K562 (cell line): Measurements from ENCODE around the gene RIOK3. TPM values are rescaled to one million over a fixed set of nuclear protein-coding genes. Genes with fewer than 3 reads are reported as not detected.
A peak's percentile ranks its signal among the peaks of the same experiment; 100 is the strongest.

Experiments used
- ARHGAP35 ChIP-seq: fragments of 450-650 bp; IDR thresholded peaks from 2 replicates; pipeline ENCODE4 v1.6.1; 2018; ENCODE audit not compliant: partially characterized antibody
- BDP1 ChIP-seq: IDR thresholded peaks from 3 replicates; pipeline ENCODE4 v1.6.1; 2011; ENCODE audit not compliant: insufficient read length, insufficient read depth
- BRF1 ChIP-seq: IDR thresholded peaks from 3 replicates; pipeline ENCODE4 v1.6.1; 2011; ENCODE audit warnings: borderline replicate concordance, mild to moderate bottlenecking; ENCODE audit not compliant: insufficient read length; ENCODE audit errors: extremely low read depth
- COPS2 ChIP-seq: fragments of 450-650 bp; conservative IDR thresholded peaks from 2 replicates; pipeline ENCODE4 v1.6.1; 2016; ENCODE audit warnings: mild to moderate bottlenecking, moderate library complexity
- CREBBP ChIP-seq: IDR thresholded peaks from one replicate; pipeline ENCODE4 v1.6.1; 2012; ENCODE audit warnings: low read depth, mild to moderate bottlenecking, control low read depth, inconsistent platforms, low read length
- DPF2 ChIP-seq: fragments of 450-650 bp; IDR thresholded peaks from 2 replicates; pipeline ENCODE4 v1.6.1; 2016
- E2F3 ChIP-seq: fragments of 250-450 bp; sonication (Bioruptor Pico); IDR thresholded peaks from 2 replicates; pipeline ENCODE4 v1.4.0; 2020; ENCODE audit warnings: mild to moderate bottlenecking
- EHMT2 ChIP-seq: fragments of 450-650 bp; IDR thresholded peaks from 2 replicates; pipeline ENCODE4 v1.6.1; 2018; ENCODE audit warnings: antibody characterized with exemption
- ELK1 ChIP-seq: sonication (generic); formaldehyde crosslinking; IDR thresholded peaks from 2 replicates; pipeline ENCODE4 v1.8.1; 2022; ENCODE audit warnings: missing genetic modification reagents
- FOXP1 ChIP-seq: sonication (generic); formaldehyde crosslinking; IDR thresholded peaks from 2 replicates; pipeline ENCODE4 v1.8.0; 2022; ENCODE audit warnings: mild to moderate bottlenecking, missing genetic modification reagents
- GABPB1 ChIP-seq: sonication (generic); formaldehyde crosslinking; IDR thresholded peaks from 2 replicates; pipeline ENCODE4 v1.8.0; 2022; ENCODE audit warnings: mild to moderate bottlenecking, missing genetic modification reagents
- HNRNPK ChIP-seq: fragments of 200-400 bp; formaldehyde crosslinking; IDR thresholded peaks from one replicate; pipeline ENCODE4 v1.6.1; 2018; ENCODE audit warnings: mild to moderate bottlenecking, low read depth, low read length; ENCODE audit not compliant: poor library complexity, severe bottlenecking
- MAFK ChIP-seq: IDR thresholded peaks from 2 replicates; pipeline ENCODE4 v1.6.1; 2011; ENCODE audit warnings: low read length, improper control_type of control experiment
- NCOA6 ChIP-seq: fragments of 450-650 bp; IDR thresholded peaks from 2 replicates; pipeline ENCODE4 v1.6.1; 2017; ENCODE audit warnings: mild to moderate bottlenecking
- RBM15 ChIP-seq: fragments of 200-400 bp; formaldehyde crosslinking; IDR thresholded peaks from 2 replicates; pipeline ENCODE4 v1.6.1; 2018; ENCODE audit warnings: mild to moderate bottlenecking, low read length, moderate library complexity; ENCODE audit not compliant: insufficient read depth
- RBM39 ChIP-seq: fragments of 200-400 bp; formaldehyde crosslinking; optimal IDR thresholded peaks from 2 replicates; pipeline ENCODE3; 2018; ENCODE audit warnings: low read depth, low read length
- TFAM ChIP-seq: fragments of 250-450 bp; sonication (Bioruptor Pico); conservative IDR thresholded peaks from 2 replicates; pipeline ENCODE4 v1.5.0; 2021; ENCODE audit warnings: mild to moderate bottlenecking, moderate library complexity
- TGIF2 ChIP-seq: sonication (generic); formaldehyde crosslinking; IDR thresholded peaks from 2 replicates; pipeline ENCODE4 v1.8.1; 2022; ENCODE audit warnings: mild to moderate bottlenecking, missing genetic modification reagents, moderate library complexity
- USF2 ChIP-seq: sonication (generic); formaldehyde crosslinking; IDR thresholded peaks from 2 replicates; pipeline ENCODE4 v1.5.0; 2020; ENCODE audit warnings: missing genetic modification reagents
- ZNF143 ChIP-seq: sonication (generic); formaldehyde crosslinking; IDR thresholded peaks from 2 replicates; pipeline ENCODE4 v1.9.0; 2022; ENCODE audit warnings: mild to moderate bottlenecking, missing genetic modification reagents
- ZNF436 ChIP-seq: fragments of 250-450, 450-650 bp; sonication (Bioruptor Pico); formaldehyde crosslinking; IDR thresholded peaks from 2 replicates; pipeline ENCODE4 v1.7.0; 2020; ENCODE audit warnings: mild to moderate bottlenecking
- ZNF449 ChIP-seq: fragments of 250-450 bp; sonication (Bioruptor Pico); IDR thresholded peaks from 2 replicates; pipeline ENCODE4 v1.8.0; 2022; ENCODE audit warnings: moderate library complexity, mild to moderate bottlenecking, inconsistent platforms
- ZNF507 ChIP-seq: conservative IDR thresholded peaks from 2 replicates; pipeline ENCODE4 v1.6.1; 2017; ENCODE audit warnings: missing genetic modification characterization, missing compliant biosample characterization
- ZNF764 ChIP-seq: fragments of 250-450 bp; sonication (Bioruptor Pico); IDR thresholded peaks from 2 replicates; pipeline ENCODE4 v1.4.0; 2020; ENCODE audit warnings: low read depth, mild to moderate bottlenecking, moderate library complexity
- polyA plus RNA-seq, 8 experiments: library from polyadenylated mRNA; depleted of rRNA in 4 of 8; stranded (reverse) in 5 of 8; unstranded in 3 of 8; fragments of >200 nt; fragmentation: Nextera tagmentation in 2 of 8; fragmentation: Illumina TruSeq in 1 of 8; extraction: Ambion mirVana in 2 of 8; extraction: Trizol in 1 of 8; gene quantifications; 2 replicates each; pipeline versions ENCODE4 v1.2.1 to v1.2.3, GENCODE V29; 2011 to 2014; ENCODE audit warnings: inconsistent platforms in 1 of 8, missing spikeins in 1 of 8
- total RNA-seq, 7 experiments: library from RNA; depleted of rRNA in 6 of 7; stranded (reverse); fragments of >200 nt in 6 of 7; fragmentation: Illumina TruSeq in 2 of 7; extraction: Trizol in 2 of 7; gene quantifications; 2 replicates each; pipeline versions ENCODE4 v1.2.1 to v1.2.3, GENCODE V29; 2011 to 2021; ENCODE audit warnings: low replicate concordance in 1 of 7
- TF ChIP-seq, protein P1 (sequence below): fragments of 450-650 bp; IDR thresholded peaks from 2 replicates; pipeline ENCODE4 v1.6.1; 2014; ENCODE audit warnings: low read depth, mild to moderate bottlenecking, moderate library complexity, borderline replicate concordance

RIOK3 gene
- total and polyA plus RNA-seq, 9 of the 15 experiments (the other 6 are each of a cell fraction or from before 2014, with no cell fraction given) = 21.4 to 89.5 (median 62.9) TPM

- TF ChIP-seq BRF1 (no peak), ZNF764 (CRISPR knock-in tag) (no peak), HNRNPK (no peak), EHMT2 (0 out of 2 replicates have a peak, but pooled peaks have one; percentile 38), E2F3 (no peak), ZNF436 (CRISPR knock-in tag) (no peak), ELK1 (no peak), ARHGAP35 (no peak), USF2 (peak; percentile 88), ZNF143 (no peak), COPS2 (no peak), RBM15 (no peak), TGIF2 (peak; percentile 96), CREBBP (no peak), BDP1 (no peak), ZNF507 (tag) (no peak), ZNF449 (CRISPR knock-in tag) (no peak), FOXP1 (CRISPR knock-in tag) (no peak), MAFK (no peak), DPF2 (peak; percentile 43; the same call in 1 of the 2 replicates), TFAM (CRISPR knock-in tag) (no peak), RBM39 (no peak), GABPB1 (peak; percentile 92), NCOA6 (no peak)
- TF ChIP-seq, protein P1, sequence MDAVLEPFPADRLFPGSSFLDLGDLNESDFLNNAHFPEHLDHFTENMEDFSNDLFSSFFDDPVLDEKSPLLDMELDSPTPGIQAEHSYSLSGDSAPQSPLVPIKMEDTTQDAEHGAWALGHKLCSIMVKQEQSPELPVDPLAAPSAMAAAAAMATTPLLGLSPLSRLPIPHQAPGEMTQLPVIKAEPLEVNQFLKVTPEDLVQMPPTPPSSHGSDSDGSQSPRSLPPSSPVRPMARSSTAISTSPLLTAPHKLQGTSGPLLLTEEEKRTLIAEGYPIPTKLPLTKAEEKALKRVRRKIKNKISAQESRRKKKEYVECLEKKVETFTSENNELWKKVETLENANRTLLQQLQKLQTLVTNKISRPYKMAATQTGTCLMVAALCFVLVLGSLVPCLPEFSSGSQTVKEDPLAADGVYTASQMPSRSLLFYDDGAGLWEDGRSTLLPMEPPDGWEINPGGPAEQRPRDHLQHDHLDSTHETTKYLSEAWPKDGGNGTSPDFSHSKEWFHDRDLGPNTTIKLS = 0 out of 2 replicates have a peak, but pooled peaks have one; percentile 43
These were observed at the start of gene RIOK3 (continued) for GRCh38 chr18:23452728-23453679.
